Progenitor cell of endocrine pancreas (in vitro differentiated cells): ENCODE data around the gene CYP4B1. TPM values are rescaled to one million over a fixed set of nuclear protein-coding genes. Genes with fewer than 3 reads are reported as not detected.

Experiments used
- DNase-seq: peaks from one replicate; pipeline ENCODE4 v3.0.0; 2021; ENCODE audit warnings: low spot score; ENCODE audit not compliant: unreplicated experiment
- H3K27ac Mint-ChIP-seq: 2 replicates; pipeline ENCODE4 v1.8.0; 2021; ENCODE audit warnings: mild to moderate bottlenecking, moderate library complexity, mixed read lengths
- H3K27me3 Mint-ChIP-seq: 2 replicates; pipeline ENCODE4 v1.8.0; 2021; ENCODE audit warnings: mixed read lengths
- H3K36me3 Mint-ChIP-seq: 2 replicates; pipeline ENCODE4 v1.8.0; 2022; ENCODE audit warnings: mixed read lengths; ENCODE audit not compliant: insufficient read depth
- H3K4me1 Mint-ChIP-seq: 2 replicates; pipeline ENCODE4 v1.8.0; 2021; ENCODE audit warnings: low read depth, mixed read lengths
- H3K4me3 Mint-ChIP-seq: 2 replicates; pipeline ENCODE4 v1.8.0; 2021; ENCODE audit warnings: low read depth, mild to moderate bottlenecking, moderate library complexity, mixed read lengths
- H3K9me3 Mint-ChIP-seq: 2 replicates; pipeline ENCODE4 v1.8.0; 2021; ENCODE audit warnings: low read depth, mixed read lengths
- total RNA-seq: library from RNA; stranded (reverse); gene quantifications from 2 replicates; pipeline ENCODE4 v1.2.1, GENCODE V29; 2021
- TF ChIP-seq, protein P1 (sequence below): fragments of 200-600 bp; sonication (generic); IDR thresholded peaks from one replicate; pipeline ENCODE4 v1.5.0; 2021; ENCODE audit warnings: antibody characterized with exemption, mild to moderate bottlenecking; ENCODE audit not compliant: unreplicated experiment

Gene CYP4B1
- total RNA-seq, 1 donor from 2014 or later, result not detected

DNA sequence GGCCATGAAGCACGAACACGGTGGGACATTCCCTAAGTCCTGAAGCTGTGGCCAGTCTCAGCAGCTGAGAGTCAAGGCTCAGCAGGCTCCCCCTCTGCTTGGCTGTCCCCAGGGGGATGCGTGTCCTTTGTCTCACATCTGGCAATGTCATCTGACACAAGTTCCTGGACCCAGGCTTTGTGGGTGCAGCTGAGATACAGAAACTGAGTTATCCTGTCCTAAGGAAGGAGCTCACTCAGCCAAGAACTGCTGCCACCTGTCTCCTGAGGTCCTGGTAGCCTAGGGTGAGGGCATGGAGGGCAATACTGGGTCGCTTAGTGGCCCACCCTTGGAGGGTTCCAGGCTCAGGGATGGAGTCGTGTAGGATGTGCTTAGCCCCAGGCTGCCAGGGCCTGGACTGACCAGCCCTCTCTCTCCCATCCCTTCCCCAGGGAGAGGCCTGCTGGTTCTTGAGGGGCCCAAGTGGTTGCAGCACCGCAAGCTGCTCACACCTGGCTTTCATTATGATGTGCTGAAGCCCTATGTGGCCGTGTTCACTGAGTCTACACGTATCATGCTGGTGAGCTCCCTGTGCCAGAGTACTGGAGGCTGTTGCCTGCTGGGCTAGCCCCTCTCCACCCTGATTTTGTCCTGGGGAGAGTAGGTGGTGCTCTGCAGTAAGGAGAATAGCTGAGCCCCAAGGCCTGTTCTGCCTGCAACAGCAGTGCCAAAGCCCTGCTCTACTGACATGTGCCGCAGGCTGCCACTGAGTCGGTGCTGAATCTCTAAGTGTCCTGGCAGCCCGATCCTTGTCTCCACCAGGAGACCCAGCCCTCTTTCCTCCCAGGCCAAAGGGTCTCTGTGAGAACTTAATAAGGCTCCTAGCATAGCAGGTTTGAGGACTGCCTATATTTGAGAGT, 13.5 kb downstream of the CYP4B1 start:
- DNase-seq, result no peak
- Mint-ChIP-seq H3K4me1 (no peaks in the 10 kb centered on the region), H3K4me3 (no peak overlapping the region), H3K9me3 (peaks cover 6% of the 10 kb centered on the region), H3K27ac (no peak overlapping the region), H3K27me3 (no peaks in the 10 kb centered on the region), H3K36me3 (no peaks in the 10 kb centered on the region)
- TF ChIP-seq, protein P1, sequence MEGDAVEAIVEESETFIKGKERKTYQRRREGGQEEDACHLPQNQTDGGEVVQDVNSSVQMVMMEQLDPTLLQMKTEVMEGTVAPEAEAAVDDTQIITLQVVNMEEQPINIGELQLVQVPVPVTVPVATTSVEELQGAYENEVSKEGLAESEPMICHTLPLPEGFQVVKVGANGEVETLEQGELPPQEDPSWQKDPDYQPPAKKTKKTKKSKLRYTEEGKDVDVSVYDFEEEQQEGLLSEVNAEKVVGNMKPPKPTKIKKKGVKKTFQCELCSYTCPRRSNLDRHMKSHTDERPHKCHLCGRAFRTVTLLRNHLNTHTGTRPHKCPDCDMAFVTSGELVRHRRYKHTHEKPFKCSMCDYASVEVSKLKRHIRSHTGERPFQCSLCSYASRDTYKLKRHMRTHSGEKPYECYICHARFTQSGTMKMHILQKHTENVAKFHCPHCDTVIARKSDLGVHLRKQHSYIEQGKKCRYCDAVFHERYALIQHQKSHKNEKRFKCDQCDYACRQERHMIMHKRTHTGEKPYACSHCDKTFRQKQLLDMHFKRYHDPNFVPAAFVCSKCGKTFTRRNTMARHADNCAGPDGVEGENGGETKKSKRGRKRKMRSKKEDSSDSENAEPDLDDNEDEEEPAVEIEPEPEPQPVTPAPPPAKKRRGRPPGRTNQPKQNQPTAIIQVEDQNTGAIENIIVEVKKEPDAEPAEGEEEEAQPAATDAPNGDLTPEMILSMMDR, result no peak

DNA sequence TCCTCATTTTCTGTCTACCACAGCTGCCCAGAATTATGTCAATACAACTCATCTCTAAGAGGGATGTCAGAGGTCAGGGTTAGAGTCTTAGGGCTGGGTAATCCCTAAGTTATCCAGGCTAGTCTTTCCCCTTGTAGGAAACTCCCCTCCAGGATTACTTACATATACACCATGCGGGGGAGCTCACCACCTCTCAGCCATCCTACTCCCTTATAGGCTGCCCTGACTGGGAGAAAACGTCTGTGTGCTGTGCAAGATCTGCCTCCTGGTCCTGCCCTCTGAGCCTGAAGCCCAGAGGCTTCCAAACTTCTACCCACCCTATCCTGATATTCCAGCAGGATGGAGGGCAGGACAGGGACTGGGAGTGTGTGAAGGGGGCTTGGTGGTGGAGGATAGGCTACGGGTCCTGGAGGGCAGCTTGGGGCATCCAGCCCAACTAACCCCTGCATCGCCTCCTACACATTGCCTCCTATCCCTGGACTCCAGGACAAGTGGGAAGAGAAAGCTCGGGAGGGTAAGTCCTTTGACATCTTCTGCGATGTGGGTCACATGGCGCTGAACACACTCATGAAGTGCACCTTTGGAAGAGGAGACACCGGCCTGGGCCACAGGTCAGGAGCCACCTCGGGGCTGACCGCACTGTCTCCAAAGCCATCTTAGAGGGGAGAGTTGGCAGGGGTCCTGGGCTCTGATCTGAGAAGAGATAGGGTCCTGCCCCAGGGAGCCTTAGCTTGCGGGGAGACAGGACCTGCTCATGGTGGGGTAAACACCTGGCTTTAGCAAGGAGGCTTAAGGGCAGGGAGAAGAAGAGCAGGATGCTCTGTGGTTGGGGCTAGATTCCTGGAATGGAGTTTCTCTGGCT, 14.4 kb downstream of the CYP4B1 start:
- Mint-ChIP-seq H3K27me3 (no peaks in the 10 kb centered on the region), H3K36me3 (no peaks in the 10 kb centered on the region), H3K4me1 (no peaks in the 10 kb centered on the region), H3K4me3 (no peak overlapping the region), H3K27ac (no peak overlapping the region), H3K9me3 (peaks cover 4% of the 10 kb centered on the region)
- DNase-seq, result no peak
- TF ChIP-seq, protein P1, result no peak

DNA sequence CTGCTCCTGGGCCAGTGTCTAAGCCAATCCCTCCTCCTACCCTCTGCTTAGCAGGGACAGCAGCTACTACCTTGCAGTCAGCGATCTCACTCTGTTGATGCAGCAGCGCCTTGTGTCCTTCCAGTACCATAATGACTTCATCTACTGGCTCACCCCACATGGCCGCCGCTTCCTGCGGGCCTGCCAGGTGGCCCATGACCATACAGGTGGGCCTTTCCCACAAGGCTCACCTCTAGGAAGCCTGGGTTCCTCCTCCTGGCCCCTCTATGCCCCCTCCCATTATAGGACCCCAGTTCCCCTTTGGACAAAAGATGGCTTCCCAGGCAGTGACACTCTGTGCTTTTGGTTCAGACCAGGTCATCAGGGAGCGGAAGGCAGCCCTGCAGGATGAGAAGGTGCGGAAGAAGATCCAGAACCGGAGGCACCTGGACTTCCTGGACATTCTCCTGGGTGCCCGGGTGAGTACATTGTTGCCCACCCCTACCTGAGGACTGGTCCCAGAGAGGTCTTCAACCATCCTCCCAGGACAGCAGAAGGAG, 15.1 kb downstream of the CYP4B1 start:
- Mint-ChIP-seq H3K4me3 (no peak overlapping the region), H3K36me3 (no peaks in the 10 kb centered on the region), H3K27ac (no peak overlapping the region), H3K4me1 (no peaks in the 10 kb centered on the region), H3K9me3 (peaks cover 4% of the 10 kb centered on the region), H3K27me3 (no peaks in the 10 kb centered on the region)
- TF ChIP-seq, protein P1, result no peak
- DNase-seq, result no peak

DNA sequence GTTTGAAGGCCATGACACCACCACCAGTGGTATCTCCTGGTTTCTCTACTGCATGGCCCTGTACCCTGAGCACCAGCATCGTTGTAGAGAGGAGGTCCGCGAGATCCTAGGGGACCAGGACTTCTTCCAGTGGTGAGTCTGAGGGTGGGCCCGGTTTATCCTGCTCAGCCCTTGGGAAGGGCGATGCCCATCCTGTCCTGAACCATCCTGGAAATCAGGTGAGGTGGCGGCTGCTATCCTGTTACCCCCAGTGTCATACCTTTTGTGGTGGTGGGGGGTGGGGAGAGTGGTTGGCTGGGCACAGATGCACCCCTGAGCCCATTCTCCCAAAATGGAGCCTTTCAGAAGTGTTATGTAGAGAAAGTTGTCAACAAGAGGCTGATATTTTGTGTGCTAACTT, 16.3 kb downstream of the CYP4B1 start:
- DNase-seq, result no peak
- Mint-ChIP-seq H3K36me3 (no peaks in the 10 kb centered on the region), H3K9me3 (peaks cover under 1% of the 10 kb centered on the region), H3K4me3 (no peak overlapping the region), H3K27ac (no peak overlapping the region), H3K27me3 (no peaks in the 10 kb centered on the region), H3K4me1 (no peaks in the 10 kb centered on the region)
- TF ChIP-seq, protein P1, result no peak

DNA sequence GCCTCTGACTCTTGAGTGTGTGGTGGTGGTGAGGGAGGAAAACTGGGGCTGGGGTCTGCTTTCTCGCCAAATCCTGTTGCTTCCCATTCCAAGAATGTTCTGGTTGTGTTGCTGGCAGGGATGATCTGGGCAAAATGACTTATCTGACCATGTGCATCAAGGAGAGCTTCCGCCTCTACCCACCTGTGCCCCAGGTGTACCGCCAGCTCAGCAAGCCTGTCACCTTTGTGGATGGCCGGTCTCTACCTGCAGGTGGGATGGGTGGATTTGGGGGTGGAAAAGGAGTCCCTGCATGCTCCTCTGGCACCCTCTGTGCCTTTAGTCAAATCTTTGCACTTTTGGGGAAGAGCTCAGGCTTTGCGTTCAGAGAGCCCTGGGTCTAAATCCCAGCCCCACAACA, 18.1 kb downstream of the CYP4B1 start:
- H3K36me3 Mint-ChIP-seq, result no peaks in the 10 kb centered on the region
- TF ChIP-seq, protein P1, result no peak
- no peaks in the 10 kb centered on the region for H3K4me1 Mint-ChIP-seq
- H3K4me3 Mint-ChIP-seq, result no peak overlapping the region
- H3K27ac Mint-ChIP-seq, result no peak overlapping the region
- H3K9me3 Mint-ChIP-seq, result no peaks in the 10 kb centered on the region
- H3K27me3 Mint-ChIP-seq, result no peaks in the 10 kb centered on the region
- no peak for DNase-seq
